Left ventricle myocardium inferior (tissue), 1 donor: ENCODE results near the gene IMP3. TPM values are rescaled to one million over a fixed set of nuclear protein-coding genes. Genes with fewer than 3 reads are reported as not detected.
"Not testable (repeated sequence)": the region's sequence is repeated elsewhere in the genome, so short reads cannot be mapped to it uniquely, and the experiment has no call there.

ENCODE experiments used
- DNase-seq: peaks from one replicate; pipeline ENCODE4 v3.0.0-alpha.2; 2020
- H3K27ac ChIP-seq: fragments of 200-600 bp; replicated peaks from 2 replicates; pipeline ENCODE4 v1.8.0; 2021
- H3K27me3 ChIP-seq: fragments of 200-600 bp; 2 replicates; pipeline ENCODE4 v1.8.0; 2021; ENCODE audit warnings: low read depth
- H3K36me3 ChIP-seq: fragments of 200-600 bp; 2 replicates; pipeline ENCODE4 v1.8.0; 2021
- H3K4me1 ChIP-seq: fragments of 200-600 bp; 2 replicates; pipeline ENCODE4 v1.8.0; 2021
- H3K4me3 ChIP-seq: fragments of 200-600 bp; 2 replicates; pipeline ENCODE4 v1.8.0; 2021; ENCODE audit warnings: mild to moderate bottlenecking, moderate library complexity
- H3K9me3 ChIP-seq: fragments of 200-600 bp; replicated peaks from 2 replicates; pipeline ENCODE4 v1.8.0; 2021
- CTCF ChIP-seq: fragments of 200-600 bp; IDR thresholded peaks from 2 replicates; pipeline ENCODE4 v1.8.0; 2021; ENCODE audit warnings: antibody characterized with exemption, mild to moderate bottlenecking, borderline replicate concordance
- intact Hi-C: fragments of 100-400 bp; cut with micrococcal nuclease; formaldehyde crosslinking; loops from one replicate; pipeline ENCODE4 v1.11.0; 2022
- total RNA-seq: library from RNA; stranded (reverse); fragmentation: NEBNext Ultra II Directional; extraction: Animal tissue kit (Norgen Biotek cat#: 25700); gene quantifications from one replicate; pipeline ENCODE4 v1.2.1, GENCODE V29; 2021
- donor health status: DM: no; HTN: yes; CAD: no; lungs with severe emphysema.

Gene IMP3
- total RNA-seq, 1 donor from 2014 or later: 49.1 TPM

- Histone ChIP-seq H3K4me3 (no peak overlapping the region), H3K9me3 (no peaks in the 10 kb centered on the region), H3K4me1 (peaks cover 33% of the 10 kb centered on the region), H3K27me3 (no peaks in the 10 kb centered on the region), H3K27ac (no peak overlapping the region), H3K36me3 (peaks cover 5% of the 10 kb centered on the region)
- no peak for TF ChIP-seq CTCF
- DNase-seq: no peak
- intact Hi-C loops: loop anchor here (10.0 kb wide), 1 partner anchor 125 kb away; no protein-coding TSS in a partner anchor
Observed at GRCh38 chr15:75680007-75680789, 40.2 kb upstream of the IMP3 start.

DNA sequence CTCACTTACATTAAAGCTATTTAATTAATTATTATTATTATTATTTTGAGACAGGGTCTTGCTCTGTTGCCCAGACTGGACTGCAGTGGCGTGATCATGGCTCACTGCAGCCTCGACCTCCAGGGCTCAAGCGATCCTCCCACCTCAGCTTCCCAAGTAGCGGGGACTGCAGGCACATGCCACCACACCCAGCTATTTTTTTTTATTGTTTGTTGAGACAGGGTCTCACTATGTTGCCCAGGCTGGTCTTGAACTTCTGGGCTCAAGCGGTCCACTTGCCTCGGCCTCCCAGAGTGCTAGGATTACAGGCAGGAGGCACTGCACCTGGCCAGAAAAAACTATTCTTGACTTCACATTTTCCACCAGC is 38.3 kb upstream of the IMP3 start:
- intact Hi-C loops, H3K27me3 ChIP-seq, H3K36me3 ChIP-seq, DNase-seq, H3K4me3 ChIP-seq, H3K9me3 ChIP-seq, H3K27ac ChIP-seq: not testable (repeated sequence)
- H3K4me1 ChIP-seq: peaks cover 43% of the 10 kb centered on the region

- H3K4me1 ChIP-seq: peaks cover 48% of the 10 kb centered on the region
- TF ChIP-seq CTCF: no peak
- no peaks in the 10 kb centered on the region for H3K27me3 ChIP-seq
- peaks cover 5% of the 10 kb centered on the region for H3K36me3 ChIP-seq
- H3K4me3 ChIP-seq: no peak overlapping the region
- H3K27ac ChIP-seq: peak overlapping the region; percentile 23
- no peaks in the 10 kb centered on the region for H3K9me3 ChIP-seq
- intact Hi-C loops: no loop called here
- DNase-seq: no peak
Observed at GRCh38 chr15:75677465-75678323, 37.7 kb upstream of the IMP3 start.

- no peak for TF ChIP-seq CTCF
- peak overlapping the region; percentile 23 for H3K27ac ChIP-seq
Observed at GRCh38 chr15:75676688-75677464, 36.9 kb upstream of the IMP3 start.

DNA sequence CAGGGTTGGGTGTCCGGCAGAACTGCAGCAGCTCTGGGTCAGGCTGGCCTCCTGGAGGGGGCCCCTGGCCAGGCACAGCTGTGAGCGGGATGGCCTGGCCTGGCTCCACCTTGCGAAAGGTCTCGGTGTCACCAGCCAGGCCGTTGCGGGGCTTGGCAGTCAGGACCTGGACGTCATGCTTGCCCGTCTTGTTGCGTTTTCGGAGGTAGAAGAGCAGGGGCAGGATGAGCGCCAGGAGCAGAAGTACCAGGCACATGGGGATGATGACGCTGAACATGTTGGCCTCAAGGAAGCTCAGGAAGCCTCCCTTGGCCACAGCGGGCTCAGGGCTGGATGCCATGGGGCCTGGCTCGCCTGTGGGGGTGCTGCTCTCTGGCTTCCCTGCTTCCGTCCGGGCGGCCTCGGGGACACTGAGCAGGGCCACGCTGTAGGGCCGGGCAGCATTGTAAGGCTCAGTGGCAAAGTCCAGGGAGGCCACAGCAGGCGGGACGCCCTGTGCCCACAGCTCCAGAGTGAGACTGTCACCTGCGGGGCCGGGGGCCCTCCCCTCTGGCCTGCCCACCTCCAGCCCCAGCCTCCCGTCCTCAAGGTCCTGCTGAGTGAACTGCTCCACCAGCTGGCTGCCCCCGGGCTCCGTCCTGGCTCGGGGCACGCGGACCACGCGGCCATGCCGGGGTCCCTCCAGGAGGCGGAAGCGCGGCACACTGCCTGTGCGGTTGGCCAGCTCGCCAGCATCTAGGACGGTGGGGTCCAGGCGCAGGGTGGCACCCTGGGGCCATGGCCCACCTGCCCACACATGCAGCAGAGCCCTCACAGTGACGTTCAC is 35.8 kb upstream of the IMP3 start:
- no peak for DNase-seq
- intact Hi-C loops: no loop called here
- Histone ChIP-seq H3K27ac (peak overlapping the region; percentile 81), H3K4me1 (peaks cover 66% of the 10 kb centered on the region), H3K36me3 (peaks cover 5% of the 10 kb centered on the region), H3K4me3 (no peak overlapping the region), H3K27me3 (no peaks in the 10 kb centered on the region), H3K9me3 (no peaks in the 10 kb centered on the region)
- TF ChIP-seq CTCF: no peak

More at GRCh38 chr15:75676688-75677464, 36.9 kb upstream of the IMP3 start:
- H3K27me3 ChIP-seq: no peaks in the 10 kb centered on the region
- H3K36me3 ChIP-seq: peaks cover 5% of the 10 kb centered on the region
- peaks cover 56% of the 10 kb centered on the region for H3K4me1 ChIP-seq
- intact Hi-C loops: no loop called here
- no peaks in the 10 kb centered on the region for H3K9me3 ChIP-seq
- DNase-seq: no peak
- no peak overlapping the region for H3K4me3 ChIP-seq
